ENCODE results near the gene GRIK3. TPM values are rescaled to one million over a fixed set of nuclear protein-coding genes. Genes with fewer than 3 reads are reported as not detected.

The GRIK3 gene
- total and polyA plus RNA-seq, 2 of the 8 experiments (the other 6 are each of a cell fraction or from before 2014, with no cell fraction given): 2.1 to 3.4 TPM

- TF ChIP-seq CHD7 (IDR thresholded peaks at IDR 0.05; ENCODE audit: insufficient replicate concordance, low read length) (no peak), KDM1A (IDR thresholded peaks at IDR 0.05; ENCODE audit: borderline replicate concordance, low read length) (no peak), BACH1 (IDR thresholded peaks at IDR 0.05; ENCODE audit: low read length) (no peak), SP4 (IDR thresholded peaks at IDR 0.05; ENCODE audit: low read length) (no peak), CTCF (IDR thresholded peaks at IDR 0.05; ENCODE audit: control extremely low read depth in 1 of 3, insufficient read depth in 1 of 3, low read depth in 1 of 3, low read length in 3 of 3) (no peak), SUZ12 (IDR thresholded peaks at IDR 0.05; ENCODE audit: low read length) (no peak), POLR2AphosphoS5 (IDR thresholded peaks at IDR 0.05; ENCODE audit: low read depth, low read length) (no peak), SP1 (IDR thresholded peaks at IDR 0.05; ENCODE audit: low read depth, low read length) (no peak)
Measured at GRCh38 chr1:36771660-36772284, 262.5 kb downstream of the GRIK3 start (continued).
